GM12891 (cell line): ENCODE data around the gene CRTAP.
"Not testable (repeated sequence)": the region's sequence is repeated elsewhere in the genome, so short reads cannot be mapped to it uniquely, and the experiment has no call there.

Experiments used
- PAX5 ChIP-seq: IDR thresholded peaks from 2 replicates; pipeline ENCODE4 v1.6.1; 2011; ENCODE audit warnings: low read length, moderate library complexity, mild to moderate bottlenecking; ENCODE audit not compliant: insufficient read depth, severe bottlenecking
- POLR2A ChIP-seq: IDR thresholded peaks from 2 replicates; pipeline ENCODE4 v1.6.1; 2011; ENCODE audit warnings: low read depth, low read length, control low read depth
- POLR2AphosphoS5 ChIP-seq: IDR thresholded peaks from 2 replicates; pipeline ENCODE4 v1.6.1; 2011; ENCODE audit warnings: low read depth, low read length, control low read depth
- SPI1 ChIP-seq: IDR thresholded peaks from 2 replicates; pipeline ENCODE4 v1.6.1; 2011; ENCODE audit warnings: low read depth, low read length, control low read depth

- TF ChIP-seq SPI1, PAX5, POLR2A, POLR2AphosphoS5: not testable (repeated sequence)
Measured at GRCh38 chr3:33181641-33182040, 67.8 kb downstream of the CRTAP start.
